GM12865 (cell line): Measurements from ENCODE around the gene APLN.
A peak's percentile ranks its signal among the peaks of the same experiment; 100 is the strongest.

Experiments used
- DNase-seq: peaks from one replicate; pipeline ENCODE4 v3.0.0; 2010; ENCODE audit warnings: low read depth
- H3K4me3 ChIP-seq: 2 replicates; pipeline ENCODE4 v1.5.1; 2011; ENCODE audit warnings: mild to moderate bottlenecking, low read depth, low read length, control low read depth
- CTCF ChIP-seq: IDR thresholded peaks from 2 replicates; pipeline ENCODE4 v1.5.1; 2011; ENCODE audit warnings: low read length, control low read depth, low read depth, inconsistent platforms; ENCODE audit not compliant: insufficient read depth; ENCODE audit errors: missing control alignments

The APLN gene

GRCh38 chrX:129653971-129654651 lies 645 bp downstream of the APLN start:
- peak overlapping the region; percentile 45 for H3K4me3 ChIP-seq
- DNase-seq, result peak; percentile 16
- TF ChIP-seq CTCF, result no peak

- no peak for DNase-seq
- TF ChIP-seq CTCF, result no peak
- H3K4me3 ChIP-seq, result peak overlapping the region; percentile 45; the same call in 1 of the 2 replicates
Measured at GRCh38 chrX:129653181-129653970, 1.4 kb downstream of the APLN start.

GRCh38 chrX:129652565-129653169 lies 2.1 kb downstream of the APLN start:
- no peak for TF ChIP-seq CTCF
- no peak for DNase-seq
- H3K4me3 ChIP-seq, result no peak overlapping the region

GRCh38 chrX:129651756-129652564 lies 2.8 kb downstream of the APLN start:
- no peak overlapping the region for H3K4me3 ChIP-seq
- no peak for DNase-seq
- TF ChIP-seq CTCF, result no peak

- TF ChIP-seq CTCF, result no peak
- DNase-seq, result no peak
- H3K4me3 ChIP-seq, result no peak overlapping the region
Measured at GRCh38 chrX:129650821-129651510, 3.8 kb downstream of the APLN start.

- H3K4me3 ChIP-seq, result no peak overlapping the region
- DNase-seq, result no peak
- no peak for TF ChIP-seq CTCF
Measured at GRCh38 chrX:129650183-129650689, 4.5 kb downstream of the APLN start.
